WTC11 (cell line): ENCODE data around the gene RBM44. TPM values are rescaled to one million over a fixed set of nuclear protein-coding genes. Genes with fewer than 3 reads are reported as not detected.

Experiments used
- ATAC-seq: fragments of 200-7000 bp; cut with Tn5 transposase; 2 replicates; pipeline ENCODE4 v1.10.0; 2021; ENCODE audit warnings: mild to moderate bottlenecking, moderate library complexity
- CTCF ChIA-PET: fragments of 300-600 bp; sonication (Branson Sonifier 250); formaldehyde crosslinking; loops from one replicate; lab custom pipeline; 2021; ENCODE audit warnings: antibody characterized with exemption; lab: Charles Lee
- POLR2A ChIA-PET: fragments of 350-600 bp; sonication (Branson Sonifier 250); formaldehyde crosslinking; loops from one replicate; lab custom pipeline; 2021; ENCODE audit warnings: antibody characterized with exemption; lab: Charles Lee
- DNase-seq: peaks from one replicate; pipeline ENCODE4 v3.0.0; 2021; ENCODE audit warnings: low spot score
- H3K27ac Mint-ChIP-seq: 2 replicates; pipeline ENCODE4 v1.8.0; 2021; ENCODE audit warnings: mixed read lengths
- H3K27me3 Mint-ChIP-seq: 2 replicates; pipeline ENCODE4 v1.8.0; 2021; ENCODE audit warnings: low read depth, mild to moderate bottlenecking, moderate library complexity, mixed read lengths
- H3K36me3 Mint-ChIP-seq: 2 replicates; pipeline ENCODE4 v1.8.0; 2021; ENCODE audit warnings: mixed read lengths
- H3K4me1 Mint-ChIP-seq: 2 replicates; pipeline ENCODE4 v1.8.0; 2022; ENCODE audit warnings: mixed read lengths
- H3K4me3 Mint-ChIP-seq: 2 replicates; pipeline ENCODE4 v1.8.0; 2021; ENCODE audit warnings: mild to moderate bottlenecking, moderate library complexity, mixed read lengths
- H3K9me3 Mint-ChIP-seq: 2 replicates; pipeline ENCODE4 v1.8.0; 2021; ENCODE audit warnings: mixed read lengths
- AR ChIP-seq: fragments of 250-450 bp; sonication (Bioruptor Pico); IDR thresholded peaks from 2 replicates; pipeline ENCODE4 v1.9.0; 2021; ENCODE audit warnings: mild to moderate bottlenecking
- EMX1 ChIP-seq: fragments of 250-450 bp; sonication (Bioruptor Pico); IDR thresholded peaks from 2 replicates; pipeline ENCODE4 v1.8.0; 2021; ENCODE audit warnings: mild to moderate bottlenecking
- FOXP1 ChIP-seq: sonication (generic); formaldehyde crosslinking; IDR thresholded peaks from 2 replicates; pipeline ENCODE4 v1.8.0; 2022; ENCODE audit warnings: missing genetic modification reagents, mild to moderate bottlenecking, moderate library complexity, borderline replicate concordance
- GABPB1 ChIP-seq: sonication (generic); formaldehyde crosslinking; IDR thresholded peaks from 2 replicates; pipeline ENCODE4 v1.8.1; 2023; ENCODE audit warnings: mild to moderate bottlenecking, missing genetic modification reagents
- IRF1 ChIP-seq: sonication (generic); formaldehyde crosslinking; IDR thresholded peaks from 2 replicates; pipeline ENCODE4 v1.8.0; 2023; ENCODE audit warnings: missing genetic modification reagents
- JUN ChIP-seq: sonication (generic); formaldehyde crosslinking; IDR thresholded peaks from 2 replicates; pipeline ENCODE4 v1.8.0; 2023; ENCODE audit warnings: mild to moderate bottlenecking, missing genetic modification reagents
- NFATC4 ChIP-seq: fragments of 250-450 bp; sonication (Bioruptor Pico); IDR thresholded peaks from 2 replicates; pipeline ENCODE4 v1.9.0; 2021; ENCODE audit warnings: mild to moderate bottlenecking
- NFE2L1 ChIP-seq: sonication (generic); formaldehyde crosslinking; IDR thresholded peaks from 2 replicates; pipeline ENCODE4 v1.8.1; 2023; ENCODE audit warnings: missing genetic modification reagents
- NR3C1 ChIP-seq: sonication (generic); formaldehyde crosslinking; conservative IDR thresholded peaks from 2 replicates; pipeline ENCODE4 v1.8.1; 2023; ENCODE audit warnings: low read depth, mild to moderate bottlenecking, missing genetic modification reagents
- RORB ChIP-seq: fragments of 250-450 bp; sonication (Bioruptor Pico); IDR thresholded peaks from 2 replicates; pipeline ENCODE4 v1.9.0; 2021; ENCODE audit warnings: mild to moderate bottlenecking
- SMAD3 ChIP-seq: sonication (generic); formaldehyde crosslinking; IDR thresholded peaks from 2 replicates; pipeline ENCODE4 v1.8.0; 2022; ENCODE audit warnings: missing genetic modification reagents, mild to moderate bottlenecking, borderline replicate concordance
- SMAD4 ChIP-seq: sonication (generic); formaldehyde crosslinking; IDR thresholded peaks from 2 replicates; pipeline ENCODE4 v1.8.0; 2022; ENCODE audit warnings: mild to moderate bottlenecking, missing genetic modification reagents
- SOX15 ChIP-seq: fragments of 250-450 bp; sonication (Bioruptor Pico); IDR thresholded peaks from 2 replicates; pipeline ENCODE4 v1.9.0; 2021; ENCODE audit warnings: mild to moderate bottlenecking
- ZBTB43 ChIP-seq: sonication (generic); formaldehyde crosslinking; IDR thresholded peaks from 2 replicates; pipeline ENCODE4 v1.8.1; 2023; ENCODE audit warnings: mild to moderate bottlenecking, missing genetic modification reagents
- ZMAT4 ChIP-seq: fragments of 250-450 bp; sonication (Bioruptor Pico); IDR thresholded peaks from 2 replicates; pipeline ENCODE4 v1.9.0; 2021; ENCODE audit warnings: mild to moderate bottlenecking
- ZNF425 ChIP-seq: fragments of 250-450 bp; sonication (Bioruptor Pico); conservative IDR thresholded peaks from 2 replicates; pipeline ENCODE4 v1.9.0; 2021; ENCODE audit warnings: mild to moderate bottlenecking
- total RNA-seq: library from RNA; stranded (reverse); gene quantifications from 3 replicates; pipeline ENCODE4 v1.2.3, GENCODE V29; 2021
- TF ChIP-seq, protein P1 (sequence below): sonication (generic); formaldehyde crosslinking; IDR thresholded peaks from 2 replicates; pipeline ENCODE4 v1.8.1; 2023; ENCODE audit warnings: mild to moderate bottlenecking, missing genetic modification reagents
- TF ChIP-seq, protein P2 (sequence below): sonication (generic); formaldehyde crosslinking; IDR thresholded peaks from 2 replicates; pipeline ENCODE4 v1.8.1; 2022; ENCODE audit warnings: missing genetic modification reagents, borderline replicate concordance
- TF ChIP-seq, protein P3 (sequence below): sonication (generic); formaldehyde crosslinking; conservative IDR thresholded peaks from 2 replicates; pipeline ENCODE4 v1.8.1; 2022; ENCODE audit warnings: mild to moderate bottlenecking, missing genetic modification reagents

The RBM44 gene
- total RNA-seq, 1 experiment from 2014 or later, result 1.3 TPM

GRCh38 chr2:237863689-237864443, 65.3 kb downstream of the RBM44 start:
- no peaks in the 10 kb centered on the region for H3K36me3 Mint-ChIP-seq
- TF ChIP-seq AR, result no peak
- TF ChIP-seq, protein P1, sequence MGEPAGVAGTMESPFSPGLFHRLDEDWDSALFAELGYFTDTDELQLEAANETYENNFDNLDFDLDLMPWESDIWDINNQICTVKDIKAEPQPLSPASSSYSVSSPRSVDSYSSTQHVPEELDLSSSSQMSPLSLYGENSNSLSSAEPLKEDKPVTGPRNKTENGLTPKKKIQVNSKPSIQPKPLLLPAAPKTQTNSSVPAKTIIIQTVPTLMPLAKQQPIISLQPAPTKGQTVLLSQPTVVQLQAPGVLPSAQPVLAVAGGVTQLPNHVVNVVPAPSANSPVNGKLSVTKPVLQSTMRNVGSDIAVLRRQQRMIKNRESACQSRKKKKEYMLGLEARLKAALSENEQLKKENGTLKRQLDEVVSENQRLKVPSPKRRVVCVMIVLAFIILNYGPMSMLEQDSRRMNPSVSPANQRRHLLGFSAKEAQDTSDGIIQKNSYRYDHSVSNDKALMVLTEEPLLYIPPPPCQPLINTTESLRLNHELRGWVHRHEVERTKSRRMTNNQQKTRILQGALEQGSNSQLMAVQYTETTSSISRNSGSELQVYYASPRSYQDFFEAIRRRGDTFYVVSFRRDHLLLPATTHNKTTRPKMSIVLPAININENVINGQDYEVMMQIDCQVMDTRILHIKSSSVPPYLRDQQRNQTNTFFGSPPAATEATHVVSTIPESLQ (CRISPR knock-in tag), result no peak
- no peak for TF ChIP-seq NFATC4 (CRISPR knock-in tag)
- no peak for TF ChIP-seq IRF1 (CRISPR knock-in tag)
- TF ChIP-seq GABPB1 (CRISPR knock-in tag), result no peak
- no peak for TF ChIP-seq SMAD4 (CRISPR knock-in tag)
- no peak for TF ChIP-seq ZMAT4 (CRISPR knock-in tag)
- no peak for TF ChIP-seq EMX1
- no peak for TF ChIP-seq FOXP1 (CRISPR knock-in tag)
- TF ChIP-seq, protein P2, sequence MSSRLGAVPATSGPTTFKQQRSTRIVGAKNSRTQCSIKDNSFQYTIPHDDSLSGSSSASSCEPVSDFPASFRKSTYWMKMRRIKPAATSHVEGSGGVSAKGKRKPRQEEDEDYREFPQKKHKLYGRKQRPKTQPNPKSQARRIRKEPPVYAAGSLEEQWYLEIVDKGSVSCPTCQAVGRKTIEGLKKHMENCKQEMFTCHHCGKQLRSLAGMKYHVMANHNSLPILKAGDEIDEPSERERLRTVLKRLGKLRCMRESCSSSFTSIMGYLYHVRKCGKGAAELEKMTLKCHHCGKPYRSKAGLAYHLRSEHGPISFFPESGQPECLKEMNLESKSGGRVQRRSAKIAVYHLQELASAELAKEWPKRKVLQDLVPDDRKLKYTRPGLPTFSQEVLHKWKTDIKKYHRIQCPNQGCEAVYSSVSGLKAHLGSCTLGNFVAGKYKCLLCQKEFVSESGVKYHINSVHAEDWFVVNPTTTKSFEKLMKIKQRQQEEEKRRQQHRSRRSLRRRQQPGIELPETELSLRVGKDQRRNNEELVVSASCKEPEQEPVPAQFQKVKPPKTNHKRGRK (CRISPR knock-in tag), result no peak
- TF ChIP-seq, all 79 proteins: peak for 0
- Mint-ChIP-seq H3K9me3 (no peaks in the 10 kb centered on the region), H3K27ac (no peak overlapping the region), H3K4me1 (peaks cover 23% of the 10 kb centered on the region), H3K27me3 (peaks cover 31% of the 10 kb centered on the region), H3K4me3 (no peak overlapping the region)
- DNase-seq, result no peak
- POLR2A ChIA-PET, result interaction anchor here (0.6 kb wide), 1 partner anchor 275 kb away, joined by 3 read pairs; no protein-coding TSS in a partner anchor
- ATAC-seq, result no peak
- CTCF ChIA-PET, result interaction anchor here (2.0 kb wide), 1 partner anchor 276 kb away, joined by 5 read pairs; no protein-coding TSS in a partner anchor

DNA sequence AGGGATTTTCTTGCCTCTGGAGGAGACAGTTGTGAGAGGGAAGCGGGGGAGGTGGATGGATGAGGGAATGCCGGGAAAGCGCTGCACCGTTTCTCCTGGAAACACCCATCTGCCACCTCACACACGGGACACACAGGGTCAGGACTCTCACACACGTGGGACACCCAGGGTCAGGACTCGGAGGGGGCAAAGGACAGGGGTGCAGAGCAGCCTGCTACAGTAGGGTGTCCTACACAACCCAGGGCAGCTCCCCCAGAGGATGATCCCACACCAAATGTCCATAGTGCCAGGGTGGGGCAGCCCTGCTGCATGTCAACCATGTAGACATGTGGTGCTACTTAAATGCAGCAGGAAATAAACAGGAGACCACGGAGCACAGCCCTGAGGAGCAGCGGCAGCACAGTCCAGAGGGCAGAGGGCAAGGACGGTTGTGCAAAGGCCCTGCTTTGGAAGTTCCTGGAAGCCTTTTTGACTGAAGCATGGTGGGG, 65.9 kb downstream of the RBM44 start:
- no peak overlapping the region for H3K27ac Mint-ChIP-seq
- ChIA-PET CTCF (no interaction called here), POLR2A (no interaction called here)
- H3K4me1 Mint-ChIP-seq, result peaks cover 19% of the 10 kb centered on the region
- H3K4me3 Mint-ChIP-seq, result no peak overlapping the region
- no peaks in the 10 kb centered on the region for H3K9me3 Mint-ChIP-seq
- no peak for DNase-seq
- H3K36me3 Mint-ChIP-seq, result no peaks in the 10 kb centered on the region
- peaks cover 27% of the 10 kb centered on the region for H3K27me3 Mint-ChIP-seq
- ATAC-seq, result no peak
- TF ChIP-seq AR, result no peak
- TF ChIP-seq SOX15 (CRISPR knock-in tag), result no peak
- no peak for TF ChIP-seq NR3C1 (CRISPR knock-in tag)
- no peak for TF ChIP-seq SMAD3
- TF ChIP-seq EMX1, result no peak
- no peak for TF ChIP-seq ZBTB43 (CRISPR knock-in tag)
- TF ChIP-seq NFE2L1 (CRISPR knock-in tag), result no peak
- no peak for TF ChIP-seq JUN
- TF ChIP-seq RORB (CRISPR knock-in tag), result no peak
- TF ChIP-seq, protein P3, sequence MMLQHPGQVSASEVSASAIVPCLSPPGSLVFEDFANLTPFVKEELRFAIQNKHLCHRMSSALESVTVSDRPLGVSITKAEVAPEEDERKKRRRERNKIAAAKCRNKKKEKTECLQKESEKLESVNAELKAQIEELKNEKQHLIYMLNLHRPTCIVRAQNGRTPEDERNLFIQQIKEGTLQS (CRISPR knock-in tag), result no peak
- TF ChIP-seq ZNF425 (CRISPR knock-in tag), result no peak
